HG03457 (cell line): Measurements from ENCODE around the gene PRSS53.
A peak's percentile ranks its signal among the peaks of the same experiment; 100 is the strongest.

Source experiments
- ATAC-seq: cut with Tn5 transposase; IDR thresholded peaks from one replicate; pipeline ENCODE4 v1.9.1; 2021; ENCODE audit warnings: moderate number of reproducible peaks; ENCODE audit not compliant: unreplicated experiment

Gene PRSS53

DNA sequence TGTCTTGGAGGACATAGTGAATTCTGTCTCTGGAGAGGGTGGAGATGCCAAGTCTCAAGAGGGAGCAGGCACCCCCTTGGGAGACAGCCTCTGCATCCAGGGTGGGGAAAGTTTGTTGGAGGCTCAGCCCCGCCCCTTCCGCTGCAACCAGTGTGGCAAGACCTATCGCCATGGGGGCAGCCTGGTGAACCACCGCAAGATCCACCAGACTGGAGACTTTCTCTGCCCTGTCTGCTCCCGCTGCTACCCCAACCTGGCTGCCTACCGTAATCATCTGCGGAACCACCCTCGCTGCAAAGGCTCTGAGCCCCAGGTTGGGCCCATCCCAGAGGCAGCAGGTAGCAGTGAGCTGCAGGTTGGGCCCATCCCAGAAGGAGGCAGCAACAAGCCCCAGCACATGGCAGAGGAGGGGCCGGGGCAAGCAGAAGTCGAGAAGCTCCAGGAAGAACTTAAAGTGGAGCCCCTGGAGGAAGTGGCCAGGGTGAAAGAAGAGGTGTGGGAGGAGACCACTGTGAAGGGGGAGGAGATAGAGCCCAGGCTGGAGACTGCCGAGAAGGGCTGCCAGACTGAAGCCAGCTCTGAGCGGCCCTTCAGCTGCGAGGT lies 9.3 kb downstream of the PRSS53 start:
- no peak for ATAC-seq

- ATAC-seq = no peak
Observed at GRCh38 chr16:31078597-31079341, 10.0 kb downstream of the PRSS53 start.

DNA sequence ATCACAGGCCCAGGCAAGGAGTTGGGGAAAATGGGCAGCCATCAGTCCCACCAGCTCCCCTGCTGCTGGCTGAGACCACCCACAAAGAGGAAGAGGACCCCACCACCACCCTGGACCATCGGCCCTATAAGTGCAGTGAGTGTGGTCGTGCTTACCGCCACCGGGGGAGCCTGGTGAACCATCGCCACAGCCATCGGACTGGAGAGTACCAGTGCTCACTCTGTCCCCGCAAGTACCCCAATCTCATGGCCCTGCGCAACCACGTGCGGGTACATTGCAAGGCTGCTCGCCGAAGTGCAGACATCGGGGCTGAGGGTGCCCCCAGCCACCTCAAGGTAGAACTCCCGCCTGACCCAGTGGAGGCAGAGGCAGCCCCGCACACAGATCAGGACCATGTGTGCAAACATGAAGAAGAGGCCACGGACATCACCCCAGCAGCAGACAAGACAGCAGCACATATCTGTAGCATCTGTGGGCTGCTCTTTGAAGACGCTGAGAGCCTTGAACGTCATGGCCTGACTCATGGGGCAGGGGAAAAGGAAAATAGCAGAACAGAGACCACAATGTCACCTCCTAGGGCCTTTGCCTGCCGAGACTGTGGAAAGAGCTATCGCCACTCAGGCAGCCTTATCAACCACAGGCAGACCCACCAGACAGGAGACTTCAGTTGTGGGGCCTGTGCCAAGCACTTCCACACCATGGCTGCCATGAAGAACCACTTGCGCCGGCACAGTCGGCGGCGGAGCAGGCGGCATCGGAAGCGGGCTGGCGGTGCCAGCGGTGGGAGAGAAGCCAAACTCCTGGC lies 10.9 kb downstream of the PRSS53 start:
- ATAC-seq = no peak

DNA sequence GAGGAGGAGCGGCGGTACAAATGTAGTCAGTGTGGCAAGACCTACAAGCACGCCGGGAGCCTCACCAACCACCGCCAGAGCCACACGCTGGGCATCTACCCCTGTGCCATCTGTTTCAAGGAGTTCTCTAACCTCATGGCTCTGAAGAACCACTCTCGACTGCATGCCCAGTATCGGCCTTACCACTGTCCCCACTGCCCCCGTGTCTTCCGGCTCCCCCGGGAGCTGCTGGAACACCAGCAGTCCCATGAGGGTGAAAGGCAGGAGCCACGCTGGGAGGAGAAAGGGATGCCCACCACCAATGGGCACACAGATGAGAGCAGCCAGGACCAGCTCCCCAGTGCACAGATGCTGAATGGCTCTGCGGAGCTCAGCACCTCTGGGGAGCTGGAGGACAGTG lies 11.7 kb downstream of the PRSS53 start:
- no peak for ATAC-seq

DNA sequence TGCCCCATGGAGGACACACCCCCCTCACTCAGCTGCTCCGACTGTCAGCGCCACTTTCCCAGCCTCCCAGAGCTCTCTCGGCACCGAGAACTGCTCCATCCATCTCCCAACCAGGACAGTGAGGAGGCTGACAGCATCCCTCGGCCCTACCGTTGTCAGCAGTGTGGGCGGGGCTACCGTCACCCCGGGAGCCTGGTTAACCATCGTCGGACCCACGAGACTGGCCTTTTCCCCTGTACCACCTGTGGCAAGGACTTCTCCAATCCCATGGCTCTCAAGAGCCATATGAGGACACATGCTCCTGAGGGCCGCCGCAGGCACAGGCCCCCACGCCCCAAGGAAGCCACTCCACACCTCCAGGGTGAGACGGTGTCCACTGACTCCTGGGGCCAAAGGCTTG lies 12.4 kb downstream of the PRSS53 start:
- ATAC-seq = no peak

GRCh38 chr16:31074814-31075183 lies 13.9 kb downstream of the PRSS53 start:
- ATAC-seq = no peak

- ATAC-seq = peak; percentile 64
Observed at GRCh38 chr16:31073970-31074813, 14.6 kb downstream of the PRSS53 start, which contains the start of the genes ZNF646 and ZNF668. Gene ZNF646, plus strand, starts transcription at chr16:31074422. Its CDS starts 1,903 bp downstream, at chr16:31076325. Gene ZNF668, minus strand, starts transcription at chr16:31074240. Its CDS starts 9,781 bp downstream, at chr16:31064459.

DNA sequence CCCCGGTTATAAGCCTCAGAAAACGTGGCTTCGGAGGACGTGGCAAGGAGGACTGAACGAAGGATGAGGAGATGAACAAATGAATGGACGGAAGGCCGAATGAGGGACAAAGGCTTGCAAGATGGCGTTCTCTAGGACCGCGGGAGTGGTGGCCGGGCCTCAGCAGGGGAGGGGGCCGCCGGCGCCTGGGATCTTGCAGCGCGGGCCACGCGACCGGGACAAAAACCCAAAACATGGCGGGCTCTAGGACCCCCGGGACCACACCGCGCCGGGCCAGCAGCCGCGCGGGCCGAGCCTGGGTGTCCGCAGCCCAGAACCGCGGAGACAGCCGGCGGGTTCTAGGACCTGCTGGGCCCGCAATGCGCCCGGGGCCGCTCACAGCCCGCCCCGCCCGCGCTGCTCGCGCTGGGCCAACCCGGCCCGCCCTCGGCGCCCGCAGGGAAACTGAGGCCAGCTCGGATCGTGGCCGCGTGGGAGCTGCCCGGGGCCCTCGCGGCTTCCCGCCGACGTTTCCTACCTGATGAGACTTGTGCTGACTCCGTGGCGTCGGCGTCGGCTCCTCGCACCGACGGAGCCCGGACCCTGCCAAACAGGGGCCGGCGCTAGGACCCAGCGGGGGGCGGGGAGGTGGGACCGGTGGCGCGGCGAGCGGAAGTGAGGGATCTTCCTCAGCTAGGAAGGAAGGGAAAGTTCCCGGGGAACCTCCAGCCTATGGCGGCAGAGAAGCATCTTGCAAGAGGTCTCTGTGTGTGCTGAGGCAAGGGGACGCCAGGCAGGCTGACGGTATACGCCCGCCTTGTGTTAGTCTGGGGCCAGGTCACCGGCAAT lies 15.4 kb downstream of the PRSS53 start:
- ATAC-seq = peak; percentile 52

DNA sequence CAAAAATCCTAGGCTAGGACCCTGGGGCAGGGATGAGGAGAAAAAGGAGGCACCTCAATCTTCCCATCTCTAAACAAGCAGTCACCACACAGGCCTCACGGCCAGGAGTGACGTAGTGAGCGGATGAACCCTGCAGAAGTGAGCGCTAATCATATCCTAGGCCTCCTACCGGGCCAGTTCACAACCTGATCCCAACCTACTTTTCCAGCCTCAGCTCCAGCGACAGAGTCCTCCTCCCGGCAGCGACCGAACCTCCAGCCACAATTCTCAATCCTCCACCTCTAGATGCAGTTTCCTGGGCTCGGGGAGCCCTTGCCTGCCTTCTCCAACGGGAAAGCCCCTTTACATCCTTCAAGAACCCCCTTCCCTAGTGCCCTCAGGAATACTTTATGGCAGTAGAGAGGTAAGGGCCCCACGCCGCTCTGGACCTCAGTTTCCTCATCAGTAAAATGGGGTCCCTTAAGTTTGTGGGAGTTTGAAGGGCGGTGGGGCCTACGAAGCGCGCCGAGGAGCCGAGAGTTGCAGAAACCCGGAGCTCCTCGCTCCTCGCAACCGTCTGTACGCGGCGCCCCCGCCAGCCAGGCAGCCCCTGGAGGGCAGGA lies 16.1 kb downstream of the PRSS53 start:
- ATAC-seq = no peak

DNA sequence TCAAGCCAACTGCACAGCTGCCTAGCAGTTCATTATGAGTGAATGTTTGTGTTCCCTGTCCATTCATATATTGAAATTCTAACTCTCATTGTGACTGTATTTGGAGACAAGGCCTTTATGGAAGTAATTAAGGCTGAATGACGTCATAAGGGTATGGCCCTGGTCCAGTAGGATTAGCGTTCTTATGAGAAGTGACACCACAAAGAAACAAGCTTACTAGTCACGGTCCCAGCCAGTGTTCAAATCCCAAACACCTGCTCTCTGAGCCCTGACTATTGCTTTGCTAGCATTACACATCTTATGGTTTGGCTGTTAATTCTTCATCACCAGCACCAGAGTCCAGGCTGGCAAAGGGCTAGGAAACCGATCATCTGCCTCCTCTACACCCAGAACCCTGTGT lies 16.9 kb downstream of the PRSS53 start:
- no peak for ATAC-seq

DNA sequence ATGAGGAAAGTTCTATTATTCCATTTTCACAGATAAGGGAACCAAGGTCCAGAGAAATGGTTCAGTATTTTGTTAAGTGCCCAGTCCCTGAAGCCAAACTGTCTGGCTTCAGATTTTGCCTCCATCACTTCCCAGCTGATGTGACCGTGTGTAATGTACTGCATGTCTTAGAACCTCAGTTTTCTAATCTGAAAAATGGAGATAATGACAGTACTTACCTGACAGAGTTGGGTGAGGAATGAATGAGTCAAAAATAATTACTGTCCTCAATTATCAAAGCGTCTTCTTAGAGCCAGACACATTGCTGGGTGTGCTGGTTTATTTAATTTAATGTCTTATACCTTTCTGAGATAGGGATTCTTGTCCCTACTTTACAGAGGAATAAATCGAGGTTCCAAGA lies 21.4 kb downstream of the PRSS53 start:
- no peak for ATAC-seq

DNA sequence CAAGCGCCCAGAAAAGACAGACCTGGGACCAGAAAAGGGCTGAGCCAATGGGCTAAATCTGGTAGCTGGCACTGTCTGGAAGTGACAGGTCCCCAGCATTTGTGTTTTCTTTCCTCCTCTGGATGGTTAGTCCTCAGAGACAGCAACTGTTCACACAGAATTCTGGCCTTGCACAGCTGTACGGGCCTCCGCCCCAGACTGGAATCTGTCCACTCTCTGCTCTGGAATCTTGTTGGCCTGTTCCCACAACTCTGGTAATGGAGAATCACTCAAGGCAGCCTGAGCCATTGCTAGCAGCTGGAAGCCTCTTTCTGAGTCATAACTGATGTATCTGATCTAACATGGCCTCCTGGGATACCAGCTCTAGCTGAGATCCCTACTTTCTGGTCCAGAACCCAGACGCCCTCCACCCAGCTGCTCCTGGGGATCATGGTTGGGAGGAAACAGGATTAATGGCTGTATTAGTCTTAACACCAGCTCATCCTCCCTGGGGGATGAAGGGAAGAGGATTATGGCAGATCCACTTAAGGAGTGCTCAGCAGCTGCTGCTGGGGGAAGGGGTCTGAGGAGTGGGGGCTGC lies 23.8 kb downstream of the PRSS53 start:
- ATAC-seq = no peak

DNA sequence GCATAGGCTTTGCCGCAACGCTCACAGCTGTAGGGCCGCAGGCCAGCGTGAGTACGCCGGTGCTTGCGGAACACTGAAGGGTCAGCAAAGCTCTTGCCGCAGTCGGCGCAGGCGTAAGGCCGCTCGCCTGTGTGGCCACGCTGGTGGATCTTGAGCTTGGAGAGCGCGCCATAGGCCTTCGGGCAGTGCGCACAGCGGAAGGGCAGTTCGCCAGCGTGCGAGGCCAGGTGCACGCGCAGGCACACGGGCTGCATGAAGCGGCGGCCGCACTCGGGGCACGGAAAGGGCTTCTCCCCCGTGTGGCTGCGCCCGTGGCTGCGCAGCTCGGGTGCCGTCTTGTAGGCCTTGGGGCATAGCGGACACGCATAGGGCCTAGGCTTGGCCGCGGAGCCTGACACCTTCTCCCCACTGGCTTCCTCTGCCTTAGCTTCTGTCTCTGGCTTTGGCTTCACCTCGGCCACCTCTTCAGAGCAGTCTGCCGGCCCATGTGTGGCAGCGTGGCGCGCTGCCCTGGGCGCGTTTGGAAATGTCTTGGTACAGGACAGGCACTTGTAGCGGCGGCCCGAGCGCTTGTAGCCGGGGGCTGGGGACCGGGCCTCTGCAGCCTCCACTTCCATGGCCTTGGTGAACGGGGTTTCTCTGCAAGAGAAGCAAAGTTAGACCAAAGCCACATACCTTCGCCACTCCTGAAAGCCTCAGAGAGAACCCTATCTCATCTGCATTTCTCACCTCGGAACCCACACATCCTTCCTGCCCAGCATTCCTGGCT lies 24.7 kb downstream of the PRSS53 start:
- ATAC-seq = no peak

DNA sequence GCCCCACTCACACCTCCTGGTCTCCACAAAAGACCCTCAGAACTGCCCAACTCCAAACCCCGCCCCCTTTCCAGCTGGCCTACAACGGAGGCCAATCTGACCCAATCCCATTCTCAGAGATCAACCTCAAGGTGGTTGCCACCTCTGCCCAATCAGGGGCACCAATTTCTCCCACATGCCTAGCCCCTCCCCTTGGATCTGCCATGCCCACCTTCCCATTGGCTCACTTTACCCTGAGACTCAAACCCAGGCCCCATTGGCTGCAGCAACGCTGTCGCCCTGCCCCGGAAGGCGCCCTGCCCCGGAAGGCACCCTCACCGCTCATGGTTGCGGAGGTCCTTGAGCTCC lies 25.3 kb downstream of the PRSS53 start:
- ATAC-seq = no peak

DNA sequence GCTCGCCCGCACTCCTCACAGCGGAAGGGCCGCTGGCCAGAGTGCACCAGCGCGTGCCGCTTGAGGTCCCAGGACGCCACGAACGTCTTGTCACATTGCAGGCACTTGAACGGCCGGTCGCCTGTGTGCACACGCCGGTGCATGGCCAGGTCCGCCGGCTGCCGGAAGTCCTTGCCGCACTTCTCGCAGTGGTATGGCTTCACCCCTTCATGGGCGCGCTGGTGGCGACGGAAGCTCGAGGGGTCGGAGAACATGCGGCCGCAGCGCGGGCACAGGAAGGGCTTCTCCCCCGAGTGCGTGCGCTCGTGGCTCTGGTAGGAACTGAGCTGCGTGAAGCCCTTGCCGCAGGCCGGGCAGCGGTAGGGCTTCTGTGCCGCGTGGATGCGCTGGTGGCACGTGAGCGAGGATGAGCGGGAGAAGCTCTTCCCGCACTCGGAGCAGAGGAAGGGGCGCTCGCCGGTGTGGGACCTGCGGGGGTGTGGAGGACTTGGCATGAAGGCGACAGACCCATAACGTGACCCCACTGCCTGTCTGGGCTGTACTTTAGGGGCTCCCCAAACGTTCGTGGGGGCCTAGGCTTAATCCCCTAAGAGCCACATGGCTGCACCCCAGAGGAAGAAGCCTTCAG lies 26.8 kb downstream of the PRSS53 start:
- no peak for ATAC-seq

DNA sequence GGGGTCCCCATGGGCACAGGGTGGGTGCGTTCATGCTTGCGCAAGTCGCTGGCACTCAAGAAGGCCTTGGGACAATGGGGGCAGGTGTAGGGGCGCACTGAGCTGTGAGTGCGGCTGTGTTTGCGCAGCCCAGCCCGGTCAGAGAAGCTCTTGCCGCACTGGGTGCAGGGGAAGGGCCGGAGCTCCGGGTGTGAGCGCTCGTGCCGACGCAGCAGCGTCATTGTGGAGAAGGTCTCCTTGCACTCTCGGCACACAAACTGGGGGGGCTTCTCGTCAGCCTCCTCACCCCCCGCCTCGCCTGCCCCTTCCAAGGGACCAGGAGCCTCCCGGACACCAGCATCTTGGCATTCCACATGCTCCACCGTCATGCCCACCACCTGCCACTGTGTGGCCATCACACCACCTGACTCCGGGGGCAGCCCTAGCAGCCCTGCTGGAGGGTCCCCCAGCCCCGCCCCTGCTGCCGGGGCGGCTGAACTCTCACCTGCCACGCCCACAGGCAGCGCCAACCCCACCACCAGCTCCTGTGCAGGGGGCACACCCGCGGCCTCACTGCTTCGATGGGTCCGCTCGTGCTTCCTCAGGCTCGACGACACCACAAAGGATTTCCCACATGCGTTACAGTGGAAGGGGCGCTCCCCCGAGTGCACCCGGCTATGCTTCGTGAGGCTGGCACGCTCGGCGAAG lies 27.5 kb downstream of the PRSS53 start:
- ATAC-seq = no peak

DNA sequence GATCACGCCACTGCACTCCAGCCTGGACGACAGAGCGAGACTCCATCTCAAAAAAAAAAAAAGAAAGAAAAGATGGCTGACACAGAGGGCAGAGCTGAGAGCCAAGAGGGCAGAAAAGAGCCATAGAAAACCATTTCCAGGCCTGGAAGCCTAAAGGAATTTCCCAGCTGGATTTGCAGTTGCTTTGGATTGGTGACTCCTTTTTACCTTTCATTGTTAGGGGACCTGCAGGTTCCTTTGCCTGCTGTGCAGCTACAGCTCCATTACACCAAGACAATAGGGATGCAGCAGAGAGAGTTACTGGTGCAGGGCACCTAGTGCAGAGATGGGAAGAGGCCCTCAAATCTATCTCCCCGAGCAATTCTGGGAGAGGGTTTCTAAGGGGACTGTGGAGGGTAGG lies 33.1 kb downstream of the PRSS53 start:
- no peak for ATAC-seq

- ATAC-seq = no peak
Observed at GRCh38 chr16:31052114-31052513, 36.6 kb downstream of the PRSS53 start.
